AG04449 (cell line): ENCODE results near the gene ABCD4.

Experiments
- CTCF ChIA-PET: fragments of 350-600 bp; formaldehyde crosslinking; extraction: SDS; loops from one replicate; lab custom pipeline; 2021; ENCODE audit warnings: antibody characterized with exemption; lab: Yijun Ruan, JAX
- POLR2A ChIA-PET: fragments of 400-600, 350-600 bp; formaldehyde crosslinking; extraction: SDS; loops from one replicate; lab custom pipeline; 2020; ENCODE audit warnings: antibody characterized with exemption, inconsistent platforms; lab: Yijun Ruan, JAX
- DNase-seq: peaks from one replicate; pipeline ENCODE4 v3.0.0-alpha.2; 2010; ENCODE audit warnings: low read depth, low spot score
- H3K4me3 ChIP-seq: 2 replicates; pipeline ENCODE4 v1.5.1; 2011; ENCODE audit warnings: low read depth, mild to moderate bottlenecking, control low read depth, low read length
- TF ChIP-seq, protein P1 (sequence below): IDR thresholded peaks from one replicate; pipeline ENCODE4 v1.5.1; 2011; ENCODE audit warnings: mild to moderate bottlenecking, moderate library complexity, low read length, control low read depth, inconsistent platforms; ENCODE audit not compliant: insufficient read depth; ENCODE audit errors: missing control alignments

Gene ABCD4

DNA sequence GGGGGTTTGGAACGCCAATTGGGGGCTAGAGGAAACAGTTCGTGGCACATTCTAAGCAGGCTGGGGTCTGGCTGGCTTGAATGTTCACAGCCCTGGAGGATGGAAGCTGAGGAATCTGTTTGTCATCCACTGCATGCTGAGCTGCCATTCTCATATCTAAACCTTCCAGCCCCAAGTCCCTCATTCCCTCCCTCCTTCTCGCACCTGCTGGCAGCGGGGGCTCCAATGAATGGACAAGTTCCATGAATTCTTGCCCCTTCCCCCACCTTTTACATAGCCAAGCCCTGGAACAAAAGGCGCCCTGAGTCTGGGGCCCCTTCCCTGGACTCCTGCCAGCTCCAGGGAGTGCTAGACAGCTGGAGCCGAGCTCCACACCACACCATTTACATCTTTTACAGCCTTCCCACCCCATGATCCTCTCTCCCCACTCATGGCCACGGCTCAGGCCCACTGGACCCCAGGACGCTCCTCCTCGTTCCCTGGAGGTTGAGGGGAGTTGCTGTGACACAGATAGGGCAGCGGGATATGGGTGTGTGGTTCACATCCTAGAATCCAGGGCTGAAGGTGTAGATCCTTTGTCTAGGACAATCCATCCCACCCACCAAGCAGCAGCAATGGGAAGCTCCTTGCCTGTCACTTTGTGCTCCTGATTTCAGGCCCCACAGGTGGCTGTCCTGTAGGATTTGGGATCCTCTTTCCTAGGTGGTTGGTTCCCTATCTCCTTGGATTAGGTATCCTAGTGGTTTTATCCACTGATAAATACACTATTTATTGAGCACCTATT is 23.8 kb upstream of the ABCD4 start:
- POLR2A ChIA-PET = no interaction called here
- H3K4me3 ChIP-seq = no peak overlapping the region
- TF ChIP-seq, protein P1, sequence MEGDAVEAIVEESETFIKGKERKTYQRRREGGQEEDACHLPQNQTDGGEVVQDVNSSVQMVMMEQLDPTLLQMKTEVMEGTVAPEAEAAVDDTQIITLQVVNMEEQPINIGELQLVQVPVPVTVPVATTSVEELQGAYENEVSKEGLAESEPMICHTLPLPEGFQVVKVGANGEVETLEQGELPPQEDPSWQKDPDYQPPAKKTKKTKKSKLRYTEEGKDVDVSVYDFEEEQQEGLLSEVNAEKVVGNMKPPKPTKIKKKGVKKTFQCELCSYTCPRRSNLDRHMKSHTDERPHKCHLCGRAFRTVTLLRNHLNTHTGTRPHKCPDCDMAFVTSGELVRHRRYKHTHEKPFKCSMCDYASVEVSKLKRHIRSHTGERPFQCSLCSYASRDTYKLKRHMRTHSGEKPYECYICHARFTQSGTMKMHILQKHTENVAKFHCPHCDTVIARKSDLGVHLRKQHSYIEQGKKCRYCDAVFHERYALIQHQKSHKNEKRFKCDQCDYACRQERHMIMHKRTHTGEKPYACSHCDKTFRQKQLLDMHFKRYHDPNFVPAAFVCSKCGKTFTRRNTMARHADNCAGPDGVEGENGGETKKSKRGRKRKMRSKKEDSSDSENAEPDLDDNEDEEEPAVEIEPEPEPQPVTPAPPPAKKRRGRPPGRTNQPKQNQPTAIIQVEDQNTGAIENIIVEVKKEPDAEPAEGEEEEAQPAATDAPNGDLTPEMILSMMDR = no peak
- CTCF ChIA-PET = interaction anchor here (1.2 to 7.2 kb wide), 10 partner anchors 9 to 174 kb away, joined by 3 to 53 read pairs (median 6); no protein-coding TSS in a partner anchor
- DNase-seq = no peak

DNA sequence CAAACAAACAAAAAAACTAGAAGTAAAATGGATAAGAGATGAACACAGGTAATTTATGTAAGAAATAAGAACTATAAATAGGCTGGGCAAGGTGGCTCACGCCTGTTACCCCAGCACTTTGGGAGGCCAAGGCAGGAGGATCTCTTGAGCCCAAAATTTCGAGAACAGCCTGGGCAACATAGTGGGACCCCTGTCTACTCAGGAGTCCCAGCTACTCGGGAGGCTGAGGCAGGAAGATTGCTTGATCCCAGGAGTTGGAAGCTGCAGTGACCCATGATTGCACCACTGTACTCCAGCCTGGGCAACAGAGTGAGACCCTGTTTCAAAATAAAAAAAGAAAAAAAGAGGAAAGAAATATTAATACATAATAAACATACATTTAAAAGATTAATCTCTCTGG is 22.7 kb upstream of the ABCD4 start:
- POLR2A ChIA-PET = no interaction called here
- CTCF ChIA-PET = interaction anchor here (0.6 to 7.2 kb wide), 11 partner anchors 10 to 452 kb away, joined by 3 to 53 read pairs (median 5); no protein-coding TSS in a partner anchor
- H3K4me3 ChIP-seq = no peak overlapping the region
- DNase-seq = no peak
- TF ChIP-seq, protein P1 = no peak

DNA sequence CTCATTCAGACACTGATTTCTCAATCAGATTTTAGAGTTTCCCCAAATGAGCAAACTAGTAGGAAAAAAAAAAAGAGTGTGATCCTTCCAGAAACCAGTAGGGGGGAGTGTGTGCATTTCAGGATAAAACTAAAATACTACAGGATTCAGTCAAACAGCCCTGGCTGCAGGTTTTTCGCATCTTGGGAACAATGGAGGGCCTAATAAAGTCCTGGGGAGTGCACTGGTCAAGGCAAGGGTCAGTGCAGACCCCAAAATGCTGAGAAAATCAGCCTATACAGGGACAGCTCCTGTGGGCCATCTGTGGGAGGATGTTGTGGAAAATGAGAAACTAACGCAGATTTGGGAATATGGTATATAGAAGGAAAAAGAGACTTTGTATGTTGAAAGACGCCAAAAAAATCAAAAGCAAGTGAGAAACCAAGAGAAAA is 22.2 kb upstream of the ABCD4 start:
- POLR2A ChIA-PET = no interaction called here
- TF ChIP-seq, protein P1 = peak; percentile 60
- no peak for DNase-seq
- CTCF ChIA-PET = interaction anchor here (0.6 to 7.2 kb wide), 12 partner anchors 11 to 452 kb away, joined by 3 to 53 read pairs (median 4); no protein-coding TSS in a partner anchor
- H3K4me3 ChIP-seq = no peak overlapping the region

DNA sequence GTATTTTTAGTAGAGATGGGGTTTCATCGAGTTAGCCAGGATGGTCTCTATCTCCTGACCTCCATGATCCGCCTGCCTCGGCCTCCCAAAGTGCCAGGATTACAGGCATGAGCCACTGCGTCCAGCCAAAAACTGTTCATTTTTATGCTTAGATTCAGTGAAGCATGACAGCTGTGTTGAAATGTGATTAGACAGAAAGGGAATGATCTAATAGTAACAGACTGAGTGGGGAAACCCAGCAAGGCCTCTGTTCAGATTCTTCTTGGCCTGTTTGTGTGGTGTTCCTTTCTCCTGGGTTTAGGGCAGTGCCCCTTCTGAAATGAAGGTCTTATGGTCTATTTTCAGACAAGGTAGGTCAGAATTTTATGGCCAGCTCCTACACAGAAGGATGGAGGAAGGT is 11.8 kb upstream of the ABCD4 start:
- CTCF ChIA-PET = interaction anchor here (0.8 to 4.0 kb wide), 2 partner anchors 10 to 12 kb away, joined by 3 to 23 read pairs; partner anchors contain the start of gene ABCD4
- DNase-seq = no peak
- TF ChIP-seq, protein P1 = no peak
- H3K4me3 ChIP-seq = no peak overlapping the region
- POLR2A ChIA-PET = no interaction called here

DNA sequence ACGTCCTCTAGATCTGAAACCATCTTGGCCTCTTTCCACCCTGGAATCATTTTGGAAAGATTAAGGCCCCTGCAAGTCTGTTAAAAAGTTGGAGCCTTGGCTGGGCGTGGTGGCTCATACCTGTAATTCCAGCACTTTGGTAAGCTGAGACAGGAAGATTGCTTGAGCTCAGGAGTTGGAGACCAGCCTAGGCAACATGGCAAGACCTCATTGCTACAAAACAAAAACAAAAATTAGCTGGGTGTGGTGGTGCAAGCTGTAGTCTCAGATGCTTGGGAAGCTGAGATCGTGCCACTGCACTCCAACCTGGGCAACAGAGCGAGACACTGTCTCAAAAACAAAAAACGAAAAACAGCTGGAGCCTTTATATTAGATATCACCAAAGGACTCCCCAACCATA is 10.9 kb upstream of the ABCD4 start:
- CTCF ChIA-PET = interaction anchor here (0.8 to 4.0 kb wide), 5 partner anchors 8 to 173 kb away, joined by 3 to 23 read pairs (median 3); partner anchors contain the start of gene ABCD4

More for the DNA sequence above, 10.9 kb upstream of the ABCD4 start:
- TF ChIP-seq, protein P1 = no peak
- POLR2A ChIA-PET = interaction anchor here (0.7 kb wide), 1 partner anchor 11 kb away, joined by 4 read pairs; the partner anchor contains the start of gene ABCD4
- no peak for DNase-seq
- no peak overlapping the region for H3K4me3 ChIP-seq
